NCI-H524 (cell line): Measurements from ENCODE around the gene NOL4L.

Experiments used
- DNase-seq, 2 experiments: peaks; one replicate each; lab custom pipeline; 2025; lab: John Stamatoyannopoulos, UW

The NOL4L gene

DNA sequence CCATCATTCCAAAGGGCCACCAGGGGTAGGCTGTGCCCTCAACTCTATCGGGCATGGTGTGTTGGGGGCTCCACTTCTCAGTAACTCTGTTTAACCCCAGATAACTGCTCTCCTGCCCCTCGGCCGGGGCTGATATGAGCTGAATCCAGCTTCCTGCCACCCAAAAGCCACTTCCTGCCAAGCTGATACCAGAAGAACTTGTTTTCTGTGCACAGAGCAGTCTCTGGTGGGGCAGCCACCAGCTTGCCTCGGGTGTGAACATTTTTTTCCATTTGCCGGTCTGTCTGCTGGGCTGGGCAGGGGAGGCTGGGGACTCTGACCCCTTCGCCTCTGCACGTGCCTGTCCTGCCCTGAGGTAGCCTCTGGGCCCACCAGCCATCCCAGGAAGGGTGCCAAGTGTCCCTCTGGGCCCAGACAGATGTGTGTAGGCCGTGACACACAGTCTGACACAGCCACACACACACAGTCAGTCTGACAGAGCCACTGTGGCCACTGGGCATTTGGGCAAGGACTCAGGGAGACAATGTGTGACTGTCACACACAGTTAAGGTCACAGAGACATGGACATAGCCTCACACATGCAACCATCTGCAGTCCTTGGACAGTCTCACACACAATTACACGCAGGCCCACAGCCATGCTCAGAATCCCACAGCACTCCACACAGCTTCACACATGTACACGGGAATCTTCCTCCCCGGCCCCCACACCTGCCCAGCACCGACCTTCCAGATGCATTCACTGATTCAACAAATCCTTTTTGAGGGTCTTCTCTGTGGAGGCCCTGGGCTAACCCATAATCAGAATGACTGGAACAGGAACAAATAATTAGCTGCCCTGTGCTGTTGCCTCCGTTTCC, 45.1 kb downstream of the NOL4L start:
- DNase-seq = no peak

DNA sequence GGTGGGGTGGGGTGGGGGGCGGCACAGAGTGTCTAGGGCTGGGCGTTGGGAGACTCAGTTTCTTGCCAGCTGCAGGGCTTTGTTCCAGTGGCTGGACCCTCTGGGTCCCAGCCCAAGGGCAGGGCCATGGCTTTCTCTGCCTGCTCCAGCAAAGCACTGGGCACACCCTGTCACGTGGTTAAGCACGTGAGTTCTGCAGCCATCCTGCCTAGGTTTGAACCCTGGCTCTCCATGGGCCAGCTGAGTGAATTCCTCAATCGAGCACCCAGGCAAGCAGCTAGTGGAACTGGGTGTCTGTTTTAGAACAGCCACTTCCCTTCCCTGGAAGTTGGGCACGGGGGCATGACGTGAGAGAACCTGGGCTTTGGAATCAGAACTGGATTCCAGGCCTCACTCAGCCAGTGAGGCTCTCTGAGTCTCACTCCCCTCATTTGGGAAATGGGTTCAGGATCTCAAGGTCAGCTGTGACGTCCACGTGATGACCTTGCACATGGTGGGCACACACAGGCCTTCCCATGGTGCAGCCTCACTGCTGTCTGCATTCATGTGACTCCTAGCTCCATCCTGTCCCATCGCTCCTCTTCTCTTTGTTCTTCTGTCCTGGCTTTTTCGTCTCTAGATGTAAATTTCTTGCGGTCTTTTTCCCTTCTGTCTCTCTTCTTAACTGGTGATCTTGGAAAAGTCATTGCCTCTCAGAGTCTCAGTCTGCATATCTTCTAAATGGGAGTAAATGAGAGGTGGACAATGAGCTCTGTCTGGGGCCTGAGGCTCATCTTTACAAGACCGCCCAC, 45.9 kb downstream of the NOL4L start:
- DNase-seq = no peak

DNA sequence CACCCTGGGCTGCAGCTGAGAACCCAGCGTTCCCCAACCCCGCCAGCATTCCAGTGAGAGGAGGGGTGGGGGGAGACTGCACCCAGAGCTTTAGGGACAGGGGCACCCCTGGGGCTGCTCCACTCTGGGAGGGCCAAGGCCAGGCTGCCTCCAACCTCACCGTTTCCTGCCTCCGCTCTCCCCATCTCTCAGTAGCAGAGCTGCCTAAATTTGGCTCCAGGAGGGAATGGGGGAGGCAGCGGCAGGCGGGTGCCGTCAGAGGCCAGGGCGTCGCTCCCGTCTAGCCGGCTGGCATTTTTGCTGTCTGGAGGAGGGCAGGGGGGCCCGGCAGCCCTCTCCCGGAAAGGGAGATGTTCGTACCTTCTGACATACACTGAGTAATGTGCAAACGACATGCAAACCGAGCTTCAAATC, 46.6 kb downstream of the NOL4L start:
- DNase-seq = peak in 1 of 2 experiments; percentile 30

DNA sequence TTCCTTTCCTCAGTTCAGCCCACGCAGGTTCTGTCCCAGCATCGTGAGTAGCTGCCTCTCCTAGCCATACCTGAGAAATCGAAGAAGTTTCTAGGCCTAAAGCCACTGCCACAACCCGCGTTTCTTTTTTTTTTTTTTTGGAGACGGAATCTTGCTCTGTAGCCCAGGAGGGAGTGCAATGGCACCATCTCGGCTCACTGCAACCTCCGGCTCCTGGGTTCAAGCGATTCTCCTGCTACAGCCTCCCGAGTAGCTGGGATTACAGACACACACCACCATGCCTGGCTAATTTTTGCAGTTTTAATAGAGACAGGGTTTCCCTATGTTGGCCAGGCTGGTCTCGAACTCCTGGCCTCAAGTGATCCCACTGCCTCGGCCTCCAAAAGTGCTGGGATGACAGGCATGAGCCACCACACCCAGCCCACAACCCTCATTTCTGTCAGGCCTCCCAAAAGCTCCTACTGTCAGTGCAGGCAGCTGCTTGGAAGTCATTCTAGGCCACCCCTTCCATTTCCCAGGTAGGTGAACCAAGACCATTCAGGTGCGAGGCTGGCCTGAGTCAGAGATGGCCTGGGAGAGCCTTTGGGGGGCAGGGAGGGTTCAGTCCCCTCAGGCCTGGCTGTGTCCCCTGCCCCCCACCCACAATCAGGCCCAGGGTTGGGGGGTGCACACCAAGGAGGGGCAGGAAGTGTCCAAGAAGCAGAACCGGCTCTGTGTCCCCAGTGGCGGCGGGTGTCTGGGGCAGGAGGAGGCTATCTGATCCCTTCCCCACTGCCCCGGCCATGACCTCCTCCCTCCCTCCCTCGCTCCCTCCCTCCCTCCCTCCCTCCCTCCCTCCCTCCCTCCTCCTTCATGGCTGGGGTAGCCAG, 47.2 kb downstream of the NOL4L start:
- no peak for DNase-seq

DNA sequence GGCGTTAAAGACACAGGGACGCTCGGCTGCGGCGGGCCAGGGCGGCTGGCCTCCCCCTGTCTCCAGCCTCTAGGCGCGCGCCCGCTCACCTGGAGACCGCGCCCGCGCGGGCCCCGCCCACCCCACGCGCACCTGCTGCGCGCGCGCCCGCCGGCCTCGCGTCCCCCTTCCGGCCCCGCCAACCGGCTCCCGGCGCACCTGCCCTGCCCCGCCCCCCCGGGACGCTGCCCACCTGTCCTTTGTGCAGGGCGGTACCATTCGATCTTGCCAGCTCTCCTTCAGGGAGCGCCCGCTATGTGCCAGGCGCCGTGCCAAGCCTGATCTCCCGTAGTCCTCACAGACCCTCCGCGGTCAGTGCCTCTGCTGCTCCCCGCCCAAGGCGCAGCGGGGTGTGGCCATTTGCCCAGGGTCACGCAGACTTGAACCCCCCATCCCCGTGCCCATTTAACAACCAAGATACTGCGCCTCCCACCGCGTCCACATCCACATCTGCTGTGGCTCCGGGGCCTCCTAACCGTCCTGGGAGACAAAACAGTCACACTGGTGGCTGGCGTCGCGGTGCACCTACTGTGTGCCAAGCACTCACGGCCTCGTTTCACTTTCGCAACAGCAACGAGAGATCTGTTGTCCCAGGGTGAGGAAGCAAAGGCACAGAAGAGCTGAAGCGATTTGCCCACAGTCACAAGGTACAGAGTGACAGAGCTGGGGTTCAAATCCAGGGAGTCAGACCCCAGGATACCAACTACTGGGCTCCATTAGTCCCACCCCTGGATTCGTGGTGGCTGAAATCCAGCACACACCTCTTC, 48.1 kb downstream of the NOL4L start:
- peak in 1 of 2 experiments; percentile 72 for DNase-seq

DNA sequence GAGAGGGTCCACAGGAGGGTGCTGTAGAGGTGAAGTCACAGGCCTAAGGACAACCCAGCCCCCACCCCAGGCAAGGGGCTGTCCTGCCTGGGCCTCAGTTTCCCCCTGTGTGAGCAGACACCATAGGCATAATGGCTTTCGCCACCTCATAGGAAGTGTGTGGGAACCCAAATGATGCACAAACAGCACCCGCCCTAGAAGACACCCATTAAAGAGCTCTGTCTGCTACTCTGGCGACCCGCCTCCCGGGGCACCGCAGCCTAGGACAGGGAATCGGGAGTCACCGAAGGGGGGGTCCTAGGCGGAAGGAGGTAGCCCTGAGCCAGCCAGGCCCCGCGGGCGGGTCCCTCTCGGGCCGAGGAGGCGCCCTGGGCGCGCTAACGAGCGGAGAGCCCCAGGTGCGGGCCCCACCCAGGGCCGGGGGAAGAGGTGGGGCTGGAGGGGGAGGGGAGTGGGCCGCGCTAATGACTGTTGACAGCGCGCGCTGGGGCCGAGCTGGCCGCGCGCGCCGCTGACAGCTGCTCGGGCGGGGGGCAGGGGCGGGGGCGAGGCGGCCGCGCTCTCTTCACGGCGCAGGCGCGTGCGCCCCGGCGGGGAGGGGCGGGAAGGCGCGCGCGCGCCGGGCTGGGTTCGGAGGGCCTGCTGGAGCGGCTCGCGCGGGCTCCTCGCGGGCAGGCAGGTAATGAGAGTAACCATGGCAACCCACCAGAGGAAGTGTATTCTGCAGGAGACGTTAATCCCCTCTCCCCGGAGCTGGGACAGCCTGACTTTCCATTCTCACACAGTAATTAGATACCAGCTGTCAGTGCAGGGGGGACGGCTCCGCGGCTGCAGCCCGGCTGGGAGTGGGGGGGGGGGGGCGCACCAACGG, 48.9 kb downstream of the NOL4L start:
- DNase-seq = peak; percentile 98 to 100

DNA sequence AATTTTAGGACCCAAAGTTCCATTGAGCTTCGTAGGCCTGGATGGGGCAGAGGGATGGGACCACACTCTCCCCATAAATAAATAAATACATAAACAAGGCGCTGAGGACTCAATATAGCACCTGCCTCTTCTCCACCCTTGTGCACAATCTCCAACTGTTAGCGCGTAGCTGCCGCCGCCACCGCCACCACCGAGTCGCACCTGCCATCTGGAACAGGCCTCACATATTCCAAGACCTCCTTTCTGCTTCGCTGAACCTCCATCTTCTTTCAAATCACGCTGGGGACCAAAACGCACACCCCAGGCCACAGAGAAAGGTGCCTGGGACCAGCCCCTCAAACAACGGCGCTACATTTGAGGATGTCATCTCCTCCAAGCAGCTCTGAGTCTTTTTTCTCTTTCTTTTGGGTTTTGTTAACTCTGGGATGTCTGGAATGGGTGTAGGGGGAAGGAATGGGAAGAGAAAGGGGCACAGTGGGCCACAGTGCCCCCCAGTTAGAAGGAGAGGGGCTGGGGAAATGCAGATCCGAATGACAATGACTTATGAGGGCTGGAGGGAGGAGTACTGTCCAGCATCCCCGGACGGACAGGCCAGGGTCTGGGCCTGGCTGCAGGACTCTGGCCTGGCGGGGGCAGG, 49.7 kb downstream of the NOL4L start:
- peak; percentile 68 to 76 for DNase-seq

DNA sequence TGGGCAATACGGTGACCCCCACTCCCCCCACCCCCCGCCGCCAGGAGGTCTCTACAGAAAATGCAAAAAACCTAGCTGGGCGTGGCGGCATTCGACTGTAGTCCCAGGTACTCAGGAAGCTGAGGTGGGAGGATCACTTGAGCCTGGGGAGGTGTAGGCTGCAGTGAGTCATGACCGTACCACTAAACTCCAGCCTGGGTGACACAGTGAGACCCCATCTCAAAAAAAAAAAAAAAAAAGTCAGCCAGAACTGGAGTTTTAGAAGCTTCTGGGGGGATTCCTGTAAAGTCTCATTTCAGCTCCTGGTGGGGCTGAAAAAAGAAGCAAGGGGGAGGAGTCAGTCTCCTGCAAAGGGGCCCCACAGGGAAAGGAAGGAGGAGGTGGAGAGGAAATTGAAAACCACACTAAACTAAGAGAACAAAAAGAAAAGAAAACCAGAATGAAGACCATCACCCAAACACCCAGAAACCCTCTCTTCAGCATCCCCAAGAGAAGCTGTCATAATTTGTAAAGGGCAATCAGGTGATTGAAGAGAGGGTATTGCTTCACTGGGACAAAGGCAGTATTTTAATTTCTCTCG, 50.4 kb downstream of the NOL4L start:
- DNase-seq = peak in 1 of 2 experiments; percentile 29

DNA sequence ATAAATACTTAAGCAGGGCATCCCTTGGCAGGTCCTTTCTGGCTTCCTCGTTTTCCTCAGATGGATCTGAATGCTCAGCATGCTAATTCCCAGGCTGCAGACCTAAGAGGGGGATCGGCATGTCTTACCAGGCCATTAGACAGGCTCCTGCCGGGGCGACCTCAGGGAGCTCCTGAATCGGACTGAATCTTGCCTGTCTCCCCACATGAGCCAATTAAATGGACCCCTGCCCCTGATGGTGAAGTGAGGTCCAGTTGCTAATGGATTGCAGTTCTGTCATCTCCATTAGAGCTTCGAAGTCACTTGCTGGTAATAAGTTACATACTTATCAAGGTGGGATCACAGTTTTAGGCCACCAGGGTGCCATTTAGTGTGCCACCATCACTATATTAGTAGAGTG, 51.4 kb downstream of the NOL4L start:
- no peak for DNase-seq

DNA sequence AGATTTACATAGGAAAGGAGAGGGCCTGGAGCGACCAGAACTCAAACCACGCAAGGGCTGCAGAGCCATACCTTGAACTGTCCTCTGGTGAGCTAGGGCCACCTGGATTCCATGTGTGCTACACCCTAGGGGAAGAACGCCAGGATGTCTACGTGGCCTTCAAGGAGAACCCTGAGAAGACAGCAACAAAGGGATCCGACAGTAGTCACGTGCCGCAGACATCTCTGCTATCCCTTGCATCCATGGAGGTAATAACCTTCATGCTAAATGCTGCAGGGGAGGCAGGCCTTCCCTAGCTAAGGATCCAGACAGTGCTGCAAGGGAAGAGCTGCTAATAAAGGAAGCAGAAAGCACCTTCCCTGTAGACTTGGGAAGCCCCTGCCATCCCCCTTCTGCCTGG, 52.9 kb downstream of the NOL4L start:
- no peak for DNase-seq

DNA sequence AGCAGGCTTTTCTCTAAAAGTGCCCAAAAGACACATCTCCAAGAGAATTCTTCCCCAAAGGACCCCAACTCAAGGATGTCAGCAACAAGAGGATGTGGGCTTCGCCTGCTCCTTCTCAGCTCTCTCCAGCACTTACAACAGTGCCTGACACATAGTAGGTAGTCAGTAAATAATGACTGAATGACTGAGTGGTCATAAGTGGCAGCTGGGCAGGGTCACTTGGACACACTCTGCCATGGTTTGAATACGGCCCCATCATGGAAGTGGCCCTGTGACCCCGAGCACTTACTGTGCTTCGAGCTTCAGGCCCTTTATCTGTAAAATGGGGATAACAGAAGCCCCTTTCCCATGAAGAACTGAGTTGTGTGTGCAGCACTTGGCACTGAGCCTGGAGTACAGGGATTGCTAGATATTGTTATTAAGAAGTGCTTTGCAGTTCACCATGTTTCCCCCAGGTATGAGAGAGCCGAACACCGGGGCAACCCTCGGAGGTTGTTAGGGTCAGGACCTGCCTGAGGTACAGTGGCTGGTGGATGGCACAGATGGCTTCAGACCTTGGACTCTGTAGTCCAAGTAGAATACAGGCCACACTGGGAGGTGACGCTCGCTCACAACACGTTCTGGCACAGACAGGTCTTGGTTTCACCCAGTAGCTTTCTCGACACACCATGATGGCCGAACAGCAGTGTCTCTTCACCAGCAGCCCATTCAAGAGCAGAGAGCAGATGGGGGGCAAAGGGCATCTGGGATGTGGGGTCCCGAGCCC, 56.0 kb downstream of the NOL4L start:
- no peak for DNase-seq

DNA sequence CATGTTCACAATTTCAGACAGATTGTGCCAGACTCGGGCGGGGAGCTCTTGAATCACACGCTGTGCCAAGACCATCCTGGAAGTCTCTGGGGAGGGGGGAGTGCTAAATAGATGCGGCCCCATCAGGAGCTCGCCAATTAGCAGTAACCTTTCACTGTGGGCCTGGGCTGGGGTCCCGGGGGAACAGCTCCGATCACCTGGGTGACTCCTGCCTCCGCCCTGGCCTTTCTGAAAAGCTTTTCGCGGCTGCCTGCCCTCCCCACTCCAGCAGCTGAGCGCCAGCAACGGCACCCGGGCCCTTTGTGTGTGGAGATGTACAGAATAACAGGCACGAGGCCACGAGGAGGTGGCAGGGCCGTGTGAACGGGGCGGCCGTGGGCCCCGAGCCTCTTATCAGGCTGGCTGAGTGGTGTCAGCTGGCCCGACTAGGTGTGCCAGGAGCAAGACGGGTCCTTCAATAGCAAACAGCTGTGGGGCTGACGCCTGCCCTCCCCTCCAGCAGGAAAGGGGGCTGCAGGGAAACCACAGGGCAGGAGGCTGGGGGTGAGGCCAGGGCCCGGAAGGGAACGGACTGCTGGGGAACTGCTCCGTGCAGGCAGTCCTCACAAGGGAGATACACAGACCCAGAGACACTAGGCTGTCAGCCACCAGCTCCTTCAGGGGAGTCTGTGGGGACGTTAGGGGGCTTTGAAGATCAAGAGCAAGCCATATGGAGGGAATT, 56.8 kb downstream of the NOL4L start:
- DNase-seq = peak; percentile 93 to 97

DNA sequence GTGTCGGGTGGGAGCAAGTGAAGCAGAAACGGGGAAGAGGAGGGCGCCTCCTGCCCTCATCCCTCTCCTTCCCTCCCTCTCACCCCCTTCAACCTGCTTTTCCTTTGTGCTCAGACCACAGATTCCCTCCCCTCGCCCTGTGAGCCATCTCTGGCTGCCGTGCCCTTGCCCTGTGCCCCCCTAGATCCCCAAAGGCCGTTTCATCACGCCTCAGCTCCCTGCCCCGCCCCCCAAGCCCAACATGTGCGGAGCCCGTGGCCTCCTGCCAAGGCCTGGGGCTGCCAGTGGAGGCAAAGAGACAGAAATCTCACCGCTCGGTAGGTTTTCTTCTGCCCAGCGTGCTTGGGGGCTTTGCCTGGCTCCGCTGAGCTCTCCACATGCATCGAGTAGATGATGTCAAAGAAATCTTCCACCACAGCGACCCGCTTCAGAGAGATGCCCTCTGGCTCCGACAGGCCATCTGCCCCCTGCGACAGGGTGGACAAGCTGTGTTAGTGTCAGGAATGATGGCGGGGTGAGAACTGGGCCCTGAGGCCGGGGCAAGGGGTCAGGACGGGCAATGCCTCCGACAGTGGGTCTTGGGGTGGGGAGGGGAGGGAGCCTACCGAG, 57.6 kb downstream of the NOL4L start:
- DNase-seq = peak in 1 of 2 experiments; percentile 52

DNA sequence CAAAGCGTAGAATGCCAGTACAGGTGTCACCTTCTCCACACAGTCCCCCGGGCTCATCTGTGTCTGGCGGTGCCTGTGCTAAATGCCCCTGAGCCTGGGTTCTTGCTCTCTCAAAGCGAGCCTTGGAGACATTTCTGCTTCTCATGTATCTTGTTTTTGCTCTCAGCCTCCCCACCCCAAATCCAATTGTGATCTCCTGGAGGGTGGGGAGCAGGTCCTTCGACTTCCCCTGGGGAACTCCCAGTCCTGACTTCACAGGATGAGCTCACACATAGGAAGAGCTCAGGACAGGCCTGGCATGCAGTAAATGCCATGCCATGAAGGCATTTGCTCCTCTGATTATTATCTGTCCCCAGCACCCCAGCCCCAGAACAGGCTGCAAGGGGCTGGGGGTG, 58.1 kb downstream of the NOL4L start:
- no peak for DNase-seq

DNA sequence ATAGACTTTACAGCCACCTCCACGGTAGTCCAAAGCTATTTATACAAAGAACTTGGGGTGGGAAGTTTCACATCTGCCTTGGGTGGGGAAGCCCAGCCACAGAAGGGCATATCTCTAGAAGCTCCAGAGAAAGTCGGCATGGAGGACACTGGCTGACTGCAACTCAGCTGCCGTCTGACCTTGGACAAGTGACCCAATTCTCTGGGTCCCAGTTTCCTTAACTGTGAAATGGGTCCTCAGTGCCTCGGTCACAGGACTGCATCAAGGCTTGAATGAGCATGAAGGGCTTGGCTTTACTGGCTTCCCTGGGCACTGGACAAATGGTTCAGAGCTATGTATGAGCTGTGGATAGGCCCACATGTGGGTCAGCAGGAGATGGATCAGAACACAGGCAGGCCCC, 58.6 kb downstream of the NOL4L start:
- DNase-seq = no peak

DNA sequence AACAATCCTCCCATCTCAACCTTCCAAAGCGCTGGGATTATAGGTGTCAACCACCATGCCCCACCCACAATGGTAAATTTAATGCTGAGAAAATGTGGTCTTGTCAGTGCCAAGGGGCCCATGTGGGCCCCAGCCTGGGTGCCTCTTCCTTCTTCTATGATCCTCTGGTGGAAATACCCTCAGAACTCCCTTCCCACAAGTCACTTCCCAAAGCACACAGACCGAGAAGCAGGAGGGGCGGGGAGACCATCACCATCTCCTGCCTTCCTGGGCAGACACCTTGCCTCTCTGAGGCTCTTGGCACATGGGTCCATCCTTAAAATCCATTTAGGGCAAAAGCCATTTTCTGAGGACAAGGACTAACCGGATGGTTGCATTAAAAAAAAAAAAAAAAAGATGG, 59.0 kb downstream of the NOL4L start:
- DNase-seq = no peak

DNA sequence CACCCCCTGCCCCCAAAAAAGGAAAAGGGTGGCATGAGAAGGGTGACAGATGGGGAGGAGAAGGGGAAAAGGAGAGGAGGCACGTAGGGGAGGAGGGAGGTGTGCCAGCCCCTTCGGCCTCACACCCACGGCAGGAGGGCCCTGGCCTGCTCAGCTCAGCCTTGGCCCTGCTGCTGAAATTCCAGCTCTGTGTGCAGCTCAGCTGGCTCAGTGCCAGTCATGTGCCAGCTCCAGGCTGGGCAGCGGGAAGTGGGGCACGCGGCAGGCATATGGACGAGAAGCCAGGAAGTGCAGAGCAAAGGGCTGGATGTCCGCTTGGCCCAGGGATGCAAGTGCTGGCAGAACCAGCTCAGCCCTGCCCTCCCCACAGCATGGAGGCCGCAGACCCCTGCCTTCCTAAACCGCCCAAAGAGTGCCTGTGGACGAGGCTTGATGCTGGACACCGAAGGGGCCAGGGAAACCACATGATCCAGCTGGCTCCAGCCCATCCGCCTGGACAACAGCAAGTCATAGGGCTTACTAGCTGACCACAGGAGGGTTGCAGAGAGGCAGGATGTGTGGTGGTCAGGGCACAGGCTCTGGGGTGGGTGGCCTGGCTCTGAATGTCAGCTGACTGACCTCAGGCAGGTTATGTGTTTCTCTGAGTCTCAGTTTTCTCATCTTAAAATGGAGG, 60.2 kb downstream of the NOL4L start:
- peak; percentile 94 for DNase-seq
